B cell (primary cell): ENCODE data around the gene ENTREP3. TPM values are rescaled to one million over a fixed set of nuclear protein-coding genes. Genes with fewer than 3 reads are reported as not detected.

Experiments
- ATAC-seq: fragments of 200-7000 bp; cut with Tn5 transposase; one replicate; pipeline ENCODE4 v1.10.0; 2021; ENCODE audit warnings: low read depth, mild to moderate bottlenecking, moderate number of reproducible peaks, moderate library complexity
- CTCF ChIA-PET: fragments of 350-600 bp; sonication (Branson Sonifier 250); formaldehyde crosslinking; loops from one replicate; lab custom pipeline; 2021; ENCODE audit warnings: antibody characterized with exemption, inconsistent platforms; lab: Charles Lee
- POLR2A ChIA-PET: fragments of 350-600 bp; sonication (Branson Sonifier 250); formaldehyde crosslinking; loops from one replicate; lab custom pipeline; 2021; ENCODE audit warnings: antibody characterized with exemption; lab: Charles Lee
- DNase-seq: peaks from one replicate; pipeline ENCODE4 v3.0.0; 2013
- H2AFZ ChIP-seq: 2 replicates; pipeline ENCODE4 v1.6.1; 2012; ENCODE audit warnings: mild to moderate bottlenecking, low read depth, low read length; ENCODE audit not compliant: insufficient read depth, poor library complexity, severe bottlenecking
- H3K27ac ChIP-seq, 2 donors: 1 replicate in 1 of 2; 2 replicates in 1 of 2; pipeline ENCODE4 v1.5.1; 2012 to 2013; ENCODE audit warnings: low read length in 2 of 2, mild to moderate bottlenecking in 2 of 2, moderate library complexity in 1 of 2
- H3K27me3 ChIP-seq, 4 experiments: fragments of 200-600 bp in 1 of 4; sonication (generic) in 1 of 4; replicated peaks in 1 of 4; 1 replicate in 2 of 4; 2 replicates in 2 of 4; pipeline versions ENCODE4 v1.6.1 to v1.7.0; 2013 to 2016; ENCODE audit warnings: low read length in 3 of 4, mild to moderate bottlenecking in 2 of 4, mixed read lengths in 1 of 4, moderate library complexity in 1 of 4; ENCODE audit not compliant: insufficient read depth in 4 of 4, control insufficient read depth in 3 of 4; ENCODE audit errors: control extremely low read depth in 1 of 4
- H3K36me3 ChIP-seq, 2 experiments: replicated peaks in 1 of 2; 1 replicate in 1 of 2; 2 replicates in 1 of 2; pipeline versions ENCODE4 v1.6.1 to v1.7.1; 2013; ENCODE audit warnings: low read length in 1 of 2; ENCODE audit not compliant: insufficient read depth in 2 of 2, control insufficient read depth in 1 of 2; ENCODE audit errors: control extremely low read depth in 1 of 2, extremely low read depth in 1 of 2
- H3K4me1 ChIP-seq, 2 donors: fragments of 200-600 bp in 1 of 2; sonication (generic) in 1 of 2; 1 replicate in 1 of 2; 2 replicates in 1 of 2; pipeline versions ENCODE4 v1.5.1 to v1.6.1; 2013 to 2017; ENCODE audit warnings: low read length in 2 of 2; ENCODE audit not compliant: control insufficient read depth in 2 of 2, insufficient read depth in 2 of 2
- H3K4me2 ChIP-seq: replicated peaks from 2 replicates; pipeline ENCODE3; 2012; ENCODE audit warnings: mild to moderate bottlenecking, low read depth, low read length; ENCODE audit not compliant: poor library complexity, severe bottlenecking
- H3K4me3 ChIP-seq, 5 experiments: fragments of 200-600 bp in 1 of 5; sonication (generic) in 1 of 5; 1 replicate in 3 of 5; 2 replicates in 2 of 5; pipeline versions ENCODE4 v1.5.1 to v1.7.0; 2011 to 2016; ENCODE audit warnings: low read length in 4 of 5, mild to moderate bottlenecking in 4 of 5, low read depth in 2 of 5, control low read depth in 1 of 5, moderate library complexity in 1 of 5; ENCODE audit not compliant: insufficient read depth in 1 of 5; ENCODE audit errors: control extremely low read depth in 1 of 5, extremely low read depth in 1 of 5
- H3K79me2 ChIP-seq: fragments of 200-600 bp; sonication (generic); one replicate; pipeline ENCODE4 v1.6.0; 2016; ENCODE audit warnings: low read length; ENCODE audit not compliant: control insufficient read depth, insufficient read depth
- H3K9ac ChIP-seq: fragments of 200-600 bp; sonication (generic); 2 replicates; pipeline ENCODE4 v1.6.1; 2017; ENCODE audit warnings: mild to moderate bottlenecking, low read length, moderate library complexity
- H3K9me3 ChIP-seq, 3 donors: one replicate each; pipeline versions ENCODE4 v1.6.1 to v1.7.1; 2013; ENCODE audit warnings: low read length in 2 of 3; ENCODE audit not compliant: control insufficient read depth in 2 of 3, insufficient read depth in 1 of 3; ENCODE audit errors: control extremely low read depth in 1 of 3
- H4K20me1 ChIP-seq: 2 replicates; pipeline ENCODE4 v1.6.0; 2012; ENCODE audit warnings: mild to moderate bottlenecking, low read length; ENCODE audit not compliant: insufficient read depth, control insufficient read depth, poor library complexity, severe bottlenecking
- H3K27ac Mint-ChIP-seq: one replicate; pipeline ENCODE4 v1.8.0; 2021; ENCODE audit warnings: mixed read lengths
- H3K27me3 Mint-ChIP-seq: one replicate; pipeline ENCODE4 v1.8.0; 2021; ENCODE audit warnings: mixed read lengths
- H3K4me1 Mint-ChIP-seq: one replicate; pipeline ENCODE4 v1.8.0; 2021; ENCODE audit warnings: mixed read lengths
- H3K4me3 Mint-ChIP-seq: one replicate; pipeline ENCODE4 v1.8.0; 2021; ENCODE audit warnings: mixed read lengths
- H3K9me3 Mint-ChIP-seq: one replicate; pipeline ENCODE4 v1.8.0; 2022; ENCODE audit warnings: mixed read lengths; ENCODE audit not compliant: insufficient read depth
- CTCF ChIP-seq: fragments of 200-600 bp; IDR thresholded peaks from one replicate; pipeline ENCODE4 v1.8.0; 2022; ENCODE audit warnings: antibody characterized with exemption, mild to moderate bottlenecking
- EZH2 ChIP-seq: IDR thresholded peaks from 2 replicates; pipeline ENCODE4 v1.6.1; 2012; ENCODE audit warnings: borderline replicate concordance, low read depth, mild to moderate bottlenecking, moderate library complexity, low read length; ENCODE audit not compliant: insufficient read depth, poor library complexity, severe bottlenecking
- WGBS: methylation state at CpG from one replicate; pipeline ENCODE4 v1.1.5; 2013; ENCODE audit warnings: missing lambda C conversion rate; ENCODE audit not compliant: insufficient coverage; 5-methylcytosine and 5-hydroxymethylcytosine counted together
- intact Hi-C: fragments of 100-400 bp; cut with micrococcal nuclease; formaldehyde crosslinking; loops from one replicate; pipeline ENCODE4 v1.10.0; 2022
- polyA plus RNA-seq: library from polyadenylated mRNA; depleted of rRNA; stranded (reverse); fragments of >200 nt; gene quantifications from 2 replicates; pipeline ENCODE4 v1.2.3, GENCODE V29; 2012
- total RNA-seq, 2 donors: library from RNA; stranded (reverse); fragments of 120-200 nt in 1 of 2; gene quantifications; 1 replicate in 1 of 2; 2 replicates in 1 of 2; pipeline versions ENCODE4 v1.2.3 to v1.2.4, GENCODE V29; 2013 to 2022

Gene ENTREP3
- total and polyA plus RNA-seq, 2 donors (not counting 1 experiment from before 2014, with no cell fraction given), result 7.6 to 15.2 TPM

- intact Hi-C loops, result loop anchor here (1.0 to 5.0 kb wide), 3 partner anchors 16 to 384 kb away; no protein-coding TSS in a partner anchor
Observed at GRCh38 chr1:155208541-155209311, 46.6 kb downstream of the ENTREP3 start, which contains the start of gene MTX1. MTX1 (plus strand) TSS chr1:155208695; CDS start chr1:155208805, 110 bp downstream.

More at GRCh38 chr1:155208541-155209311, 46.6 kb downstream of the ENTREP3 start, which contains the start of gene MTX1:
- Histone ChIP-seq H3K9ac (peak within 1 kb of the TSS; percentile 99), H3K27me3 (no peaks in the 10 kb centered on the region), H3K4me3 (peak within 1 kb of the TSS; percentile 67 to 94 (median 84)), H2AFZ (peak within 1 kb of the TSS; percentile 80), H3K4me1 (peaks cover 21 to 26% of the 10 kb centered on the region in 2 donors), H3K36me3 (peaks cover 0 to 3% of the 10 kb centered on the region in 2 experiments), H3K27ac (peak within 1 kb of the TSS; percentile 95 to 100), H3K79me2 (no peaks in the 10 kb centered on the region), H3K4me2 (peak within 1 kb of the TSS; percentile 95), H3K9me3 (no peaks in the 10 kb centered on the region), H4K20me1 (no peaks in the 10 kb centered on the region)
- POLR2A ChIA-PET, result interaction anchor here (0.6 to 3.7 kb wide), 6 partner anchors 12 to 293 kb away, joined by 3 to 47 read pairs (median 3); partner anchors contain the start of gene RUSC1
- ATAC-seq (peak; percentile 79), DNase-seq (peak; percentile 95)
- H3K4me1 Mint-ChIP-seq, result peaks cover 22% of the 10 kb centered on the region
- WGBS, result under 1% methylated on average over 64 of the region's 64 CpGs
- TF ChIP-seq CTCF (no peak), EZH2 (no peak)
- peak within 1 kb of the TSS; percentile 91 for H3K27ac Mint-ChIP-seq
- H3K9me3 Mint-ChIP-seq, result no peaks in the 10 kb centered on the region
- no peaks in the 10 kb centered on the region for H3K27me3 Mint-ChIP-seq
- CTCF ChIA-PET, result interaction anchor here (0.6 to 8.7 kb wide), 16 partner anchors 11 to 120 kb away, joined by 3 to 189 read pairs (median 8); partner anchors contain the start of genes KRTCAP2 and TRIM46
- H3K4me3 Mint-ChIP-seq, result peak within 1 kb of the TSS; percentile 81
